Endometrial microvascular endothelial cells (primary cell): ENCODE results near the gene METTL15. TPM values are rescaled to one million over a fixed set of nuclear protein-coding genes. Genes with fewer than 3 reads are reported as not detected.
"Not testable (repeated sequence)": the region's sequence is repeated elsewhere in the genome, so short reads cannot be mapped to it uniquely, and the experiment has no call there.

ENCODE experiments used
- in situ Hi-C: cut with HindIII; loops from 2 replicates; pipeline ENCODE4 v1.10.0; 2017; ENCODE audit warnings: low sequenced_read_pairs, low pct_unique_long_range_greater_than_20kb; ENCODE audit errors: inconsistent ontology term
- total RNA-seq: library from RNA; depleted of rRNA; stranded (reverse); fragments of >200 nt; gene quantifications from one replicate; pipeline ENCODE4 v1.2.3, GENCODE V29; 2015; ENCODE audit errors: inconsistent ontology term

Gene METTL15
- total RNA-seq, 1 donor from 2014 or later = 14.1 TPM

GRCh38 chr11:28153586-28153985 is 45.4 kb downstream of the METTL15 start:
- in situ Hi-C loops = no loop called here

- in situ Hi-C loops = no loop called here
Observed at GRCh38 chr11:28168718-28169117, 60.5 kb downstream of the METTL15 start.

DNA sequence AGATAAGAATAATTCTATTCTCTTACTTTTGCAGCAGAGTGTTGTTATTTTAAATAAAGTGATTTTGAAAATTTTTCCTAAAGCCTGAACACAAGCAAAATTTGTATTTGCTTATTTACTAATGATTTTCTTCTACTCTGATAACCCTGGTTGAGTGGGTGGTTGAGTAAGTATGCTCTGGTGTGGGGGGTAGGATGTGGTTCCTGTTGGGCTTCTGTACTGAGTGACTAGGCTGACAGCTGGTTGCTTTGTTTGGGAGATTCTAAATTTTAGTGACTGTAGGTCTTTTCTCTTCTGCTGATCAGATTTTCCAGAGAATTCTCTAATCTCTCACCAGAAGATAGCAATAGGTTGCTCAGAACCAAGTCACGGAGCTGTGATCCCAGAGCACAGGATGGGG is 61.6 kb downstream of the METTL15 start:
- in situ Hi-C loops = no loop called here

- in situ Hi-C loops = no loop called here
Observed at GRCh38 chr11:28170759-28171158, 62.6 kb downstream of the METTL15 start.

DNA sequence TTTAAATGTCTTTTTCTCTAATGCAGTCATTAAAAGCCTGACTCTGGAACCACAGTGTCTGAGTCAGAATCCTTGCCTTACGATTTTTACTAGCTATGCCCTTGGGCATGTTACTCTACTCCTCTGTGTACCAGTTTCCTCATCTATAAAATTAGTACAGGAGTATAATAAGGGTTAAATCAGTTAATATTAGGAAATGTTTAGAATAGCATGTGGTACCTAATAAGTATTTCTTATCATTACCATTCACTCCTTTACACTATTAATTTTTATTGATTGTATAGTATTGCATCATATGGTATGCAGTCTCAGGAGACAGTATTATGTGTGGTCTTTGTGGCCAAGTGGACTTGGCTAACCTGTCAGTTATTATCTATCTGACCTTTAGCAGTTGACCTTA is 68.2 kb downstream of the METTL15 start:
- in situ Hi-C loops = no loop called here

GRCh38 chr11:28195449-28195848 is 87.3 kb downstream of the METTL15 start:
- in situ Hi-C loops = no loop called here

DNA sequence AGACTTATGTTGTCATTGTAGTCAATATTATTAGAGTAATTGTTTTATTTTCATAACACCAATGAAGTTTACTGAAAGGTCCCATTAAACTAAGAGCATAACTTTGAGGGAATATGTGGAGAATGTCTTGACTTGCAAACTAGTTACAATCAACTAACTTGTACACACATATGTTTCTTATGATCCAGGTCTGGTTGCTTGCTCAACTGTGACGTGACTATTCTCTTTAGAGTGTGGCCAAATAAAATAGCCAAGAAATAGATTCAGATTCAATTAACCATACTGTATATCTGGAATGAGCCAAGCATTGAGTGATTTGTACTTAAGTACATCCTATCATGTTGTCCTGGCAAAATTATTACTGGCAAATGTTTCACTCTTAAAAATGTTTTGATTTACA is 101.7 kb downstream of the METTL15 start:
- in situ Hi-C loops = no loop called here

DNA sequence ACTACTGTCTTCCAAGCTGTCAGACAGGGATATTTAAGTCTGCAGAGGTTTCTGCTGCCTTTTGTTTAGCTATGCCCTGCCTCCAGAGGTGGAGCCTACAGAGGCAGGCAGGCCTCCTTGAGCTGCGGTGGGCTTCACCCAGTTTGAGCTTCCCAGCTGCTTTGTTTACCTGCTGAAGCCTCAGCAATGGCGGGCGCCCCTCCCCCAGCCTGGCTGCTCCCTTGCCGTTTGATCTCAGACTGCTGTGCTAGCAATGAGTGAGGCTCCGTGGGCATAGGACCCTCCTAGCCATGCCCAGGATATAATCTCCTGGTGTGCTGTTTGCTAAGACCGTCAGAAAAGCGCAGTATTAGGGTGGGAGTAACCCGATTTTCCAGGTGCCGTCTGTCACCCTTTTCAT is 113.9 kb downstream of the METTL15 start:
- in situ Hi-C loops = not testable (repeated sequence)

GRCh38 chr11:28223577-28223976 is 115.4 kb downstream of the METTL15 start:
- in situ Hi-C loops = no loop called here

GRCh38 chr11:28223994-28224393 is 115.8 kb downstream of the METTL15 start:
- in situ Hi-C loops = no loop called here

DNA sequence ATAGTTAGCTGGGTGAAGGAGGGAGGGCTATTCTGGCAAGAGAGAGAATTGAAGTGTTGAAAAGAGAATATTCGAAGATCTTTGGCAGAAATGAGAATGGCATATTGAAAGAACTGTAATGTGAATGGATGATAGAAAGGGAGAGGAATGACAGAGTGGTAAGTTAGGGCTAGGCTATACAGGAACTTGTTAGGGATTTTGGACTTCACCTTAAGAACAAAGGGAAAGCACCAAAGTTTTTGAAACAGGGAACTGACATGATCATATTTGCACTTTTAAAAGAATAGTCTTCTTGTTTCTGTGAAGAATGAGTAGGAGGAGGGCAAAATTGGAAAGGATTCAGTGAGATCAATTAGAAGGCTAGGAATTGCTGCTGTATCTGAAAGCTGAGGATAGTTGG is 119.3 kb downstream of the METTL15 start:
- in situ Hi-C loops = no loop called here

DNA sequence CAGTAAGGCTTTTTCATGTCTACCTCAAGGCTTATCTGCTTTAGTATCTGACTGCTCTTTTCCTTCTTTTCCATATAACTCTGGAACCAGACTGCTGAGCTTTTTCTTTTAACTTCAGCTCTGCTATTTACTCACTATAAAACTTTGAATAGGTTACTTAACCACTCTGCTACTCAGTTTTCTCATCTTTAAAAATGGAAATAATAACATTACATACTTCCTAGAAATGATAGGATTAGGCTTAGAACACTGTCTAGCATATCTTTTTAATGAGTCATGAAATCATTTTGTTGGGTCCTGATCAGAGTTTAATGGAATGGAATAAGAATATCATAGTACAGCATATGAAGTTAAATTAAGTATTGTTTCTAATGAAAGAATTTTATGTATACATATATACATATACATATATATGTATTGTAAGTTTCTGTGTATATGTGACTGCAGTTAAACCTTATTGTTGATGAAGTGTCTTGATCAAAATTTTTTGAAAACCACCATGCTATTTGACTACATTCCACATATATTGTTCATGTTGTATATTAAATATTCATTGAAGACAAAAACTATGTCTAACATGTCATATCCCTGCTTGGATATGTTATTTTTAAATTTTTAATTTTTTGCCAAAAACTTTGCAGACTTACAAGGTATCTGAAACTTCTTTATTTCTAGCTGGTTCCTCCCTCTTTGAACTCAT is 120.2 kb downstream of the METTL15 start:
- in situ Hi-C loops = no loop called here

GRCh38 chr11:28231475-28231874 is 123.3 kb downstream of the METTL15 start:
- in situ Hi-C loops = no loop called here

- in situ Hi-C loops = no loop called here
Observed at GRCh38 chr11:28232649-28233048, 124.5 kb downstream of the METTL15 start.

DNA sequence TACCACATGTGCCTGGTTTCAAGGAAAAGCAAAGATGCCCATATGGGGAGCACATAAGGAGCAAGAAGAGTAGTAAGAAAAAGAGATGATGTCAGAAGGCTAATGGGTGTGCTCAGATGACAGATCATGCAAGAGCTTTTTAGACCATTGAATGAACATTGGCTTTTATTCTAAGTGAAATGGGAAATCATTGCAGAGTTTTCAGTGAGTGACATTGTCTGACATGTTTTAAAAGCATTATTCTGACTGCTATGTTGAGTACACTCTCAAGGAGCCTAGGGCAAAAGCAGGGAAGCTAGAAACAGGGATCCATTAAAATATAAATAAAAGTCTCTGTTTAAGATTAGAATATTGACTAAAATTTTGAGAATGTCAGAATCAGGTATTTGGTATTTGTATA is 133.6 kb downstream of the METTL15 start:
- in situ Hi-C loops = no loop called here

DNA sequence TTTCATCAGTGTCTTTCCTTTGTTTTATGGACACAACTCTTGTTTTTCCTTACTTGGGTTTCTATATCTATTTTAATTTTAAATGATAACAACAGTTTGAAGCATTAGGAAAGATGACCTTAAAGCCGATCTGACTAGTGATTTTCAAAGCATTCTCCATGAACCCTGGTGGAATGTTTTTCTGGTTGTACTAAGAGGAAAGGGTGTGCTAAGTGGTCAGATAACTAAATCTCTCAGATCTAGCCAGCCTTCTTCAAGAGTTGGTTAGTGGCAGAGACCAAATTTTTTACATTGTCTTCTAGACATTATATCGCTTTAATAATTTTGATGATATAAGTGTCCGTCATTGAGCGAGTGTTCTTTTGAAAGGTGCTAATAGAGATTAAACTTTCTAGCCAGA is 134.4 kb downstream of the METTL15 start:
- in situ Hi-C loops = no loop called here

DNA sequence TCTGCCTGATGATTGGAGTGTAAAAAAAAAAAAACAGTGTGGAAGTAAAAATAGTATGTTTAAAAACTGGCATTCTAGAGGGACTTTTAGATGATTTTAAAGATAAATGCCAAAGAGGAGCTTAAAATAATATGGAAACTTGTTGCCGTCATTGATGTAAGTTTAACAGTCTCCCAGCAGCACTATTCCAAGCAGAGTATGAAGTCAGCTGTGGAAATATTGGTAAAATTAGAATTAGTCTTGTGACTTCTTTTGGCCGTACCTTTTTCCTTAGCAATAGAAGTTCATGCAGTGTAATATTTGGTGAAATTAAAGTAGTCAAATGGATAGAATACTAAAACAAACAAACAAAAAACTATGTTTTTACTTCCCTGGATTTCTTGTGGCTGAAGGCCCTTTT is 134.9 kb downstream of the METTL15 start:
- in situ Hi-C loops = no loop called here

DNA sequence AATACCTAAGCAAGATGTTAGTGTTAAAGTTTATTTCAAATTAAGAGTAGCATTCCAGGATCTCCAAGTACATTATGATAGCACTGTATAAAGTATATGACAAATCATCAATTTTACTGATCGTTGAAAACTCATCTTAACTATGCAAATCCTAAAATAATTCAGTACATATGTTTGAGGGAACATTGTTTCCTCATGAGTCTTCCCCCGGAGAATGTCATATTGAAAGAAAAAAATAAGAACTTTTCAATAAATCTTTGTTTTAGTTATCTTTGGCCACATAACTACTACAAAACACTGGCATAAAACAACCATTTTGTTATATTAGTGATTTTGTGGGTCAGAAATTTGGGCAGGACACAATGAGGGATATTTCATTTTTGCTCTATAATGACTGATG is 135.4 kb downstream of the METTL15 start:
- in situ Hi-C loops = no loop called here

- in situ Hi-C loops = no loop called here
Observed at GRCh38 chr11:28245131-28245530, 136.9 kb downstream of the METTL15 start.

- in situ Hi-C loops = no loop called here
Observed at GRCh38 chr11:28250192-28250591, 142.0 kb downstream of the METTL15 start.

DNA sequence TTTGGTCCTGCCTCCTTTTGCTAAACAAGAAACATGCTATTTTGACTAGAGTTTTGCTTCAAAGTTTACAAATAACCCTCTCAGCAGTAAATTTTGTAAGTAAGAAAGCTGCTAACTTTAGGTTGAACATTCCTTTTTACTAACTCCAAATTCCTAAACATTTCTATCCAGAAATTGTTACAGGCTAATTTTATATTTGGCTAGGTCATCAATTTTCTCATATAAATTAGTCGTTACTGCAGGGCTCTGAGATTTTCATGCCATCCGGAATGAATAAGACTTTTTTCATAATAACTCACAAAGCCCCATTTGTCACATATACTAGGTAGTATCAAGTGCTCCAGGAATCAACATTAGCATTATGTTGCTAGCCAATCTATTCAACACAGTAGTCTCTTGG is 143.1 kb downstream of the METTL15 start:
- in situ Hi-C loops = no loop called here
